GM21723 (cell line): ENCODE data around the gene KCNMB3.

ENCODE experiments used
- ATAC-seq: cut with Tn5 transposase; IDR thresholded peaks from one replicate; pipeline ENCODE4 v1.9.1; 2021; ENCODE audit warnings: mild to moderate bottlenecking, moderate library complexity; ENCODE audit not compliant: unreplicated experiment

KCNMB3 gene

DNA sequence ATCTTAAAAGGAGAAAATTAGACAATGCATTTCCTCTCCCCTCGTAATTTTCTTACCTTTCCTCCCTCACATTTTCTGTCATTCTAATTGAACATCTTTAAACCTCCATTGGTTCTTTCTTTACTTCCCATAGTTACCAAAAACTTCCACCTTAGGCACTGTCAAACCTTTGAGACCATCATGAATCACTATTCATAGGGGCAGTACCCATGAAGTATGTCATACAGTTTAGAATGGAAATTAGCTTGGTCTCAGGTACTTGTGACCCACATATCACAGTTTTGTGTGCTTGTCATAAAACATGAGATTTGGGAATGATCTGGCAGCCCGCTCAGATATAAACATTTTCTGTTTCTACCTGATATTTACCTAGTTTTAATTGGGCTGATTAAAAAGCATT is 50.1 kb downstream of the KCNMB3 start:
- no peak for ATAC-seq

DNA sequence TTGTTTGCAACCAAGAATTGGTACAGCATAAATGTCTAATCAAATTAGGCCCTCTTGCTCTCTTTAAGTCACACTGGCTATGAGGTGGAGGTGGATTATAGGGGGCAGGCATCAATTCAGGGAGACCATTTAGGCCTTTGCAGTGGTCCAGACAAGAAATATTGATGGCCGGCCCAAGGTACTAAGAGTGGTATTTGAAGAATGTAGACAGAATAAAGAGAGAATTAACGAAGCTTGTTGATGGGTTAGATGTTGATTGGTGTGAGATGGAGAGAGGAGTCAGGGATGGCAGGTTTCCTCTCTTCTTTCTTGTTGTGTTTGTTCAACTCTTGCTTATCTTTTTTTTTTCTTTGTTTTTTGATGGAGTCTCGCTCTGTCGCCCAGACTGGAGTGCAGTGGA is 54.2 kb downstream of the KCNMB3 start:
- ATAC-seq = no peak

DNA sequence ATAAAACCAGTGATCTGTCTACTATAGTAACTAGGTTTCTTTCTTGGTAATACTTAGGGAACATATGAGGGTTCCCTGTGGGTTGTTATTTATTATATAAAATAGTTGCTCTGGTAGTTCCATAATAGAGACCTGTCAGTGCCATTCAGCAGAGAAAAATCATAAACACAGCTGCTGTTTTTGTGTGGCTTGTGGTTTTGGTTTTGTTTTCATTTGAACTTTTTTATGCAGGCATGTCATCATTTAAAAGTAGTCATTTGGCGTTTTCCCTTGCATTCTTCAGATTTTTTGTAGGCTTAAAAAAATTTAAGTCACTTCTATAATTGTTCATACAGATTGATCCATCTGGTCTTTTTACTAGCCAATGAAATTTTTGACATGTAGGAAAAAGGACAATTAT is 54.8 kb downstream of the KCNMB3 start:
- ATAC-seq = peak; percentile 87

DNA sequence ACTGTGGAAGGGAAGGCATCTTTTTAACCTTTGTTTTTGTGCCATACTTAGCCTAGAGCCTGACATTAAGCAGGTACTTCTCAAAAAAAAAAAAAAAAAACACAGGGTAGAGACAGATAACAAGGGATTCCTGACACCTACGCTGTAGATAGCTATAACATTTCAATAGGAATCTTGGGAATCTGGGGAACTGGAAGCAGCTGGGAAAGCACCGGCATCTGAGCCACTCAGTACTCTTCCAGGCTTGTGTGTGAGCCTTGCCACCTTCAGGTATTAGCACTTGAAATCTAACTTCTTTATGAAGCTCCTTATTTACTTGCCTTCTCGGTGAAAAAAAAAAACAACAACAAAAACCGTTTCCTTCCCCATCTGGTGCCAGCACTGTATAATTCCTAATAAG is 56.0 kb downstream of the KCNMB3 start:
- ATAC-seq = no peak
